ENCODE data around the gene ODC1. TPM values are rescaled to one million over a fixed set of nuclear protein-coding genes. Genes with fewer than 3 reads are reported as not detected.

ODC1 gene
- polyA plus RNA-seq, 1 of the 3 experiments (the other 2 are of a cell fraction) = 253 TPM

GRCh38 chr2:10475811-10476660 lies 27.9 kb upstream of the ODC1 start (continued):
- TF ChIP-seq GATA2 (CRISPR knock-in tag; IDR thresholded peaks at IDR 0.05) = no peak
- TF ChIP-seq RAD21 (IDR thresholded peaks at IDR 0.05; ENCODE audit: low read length) = no peak

- Histone ChIP-seq H3K27ac (ENCODE audit: low read depth in 2 of 2, low read length in 1 of 2) (no peak overlapping the region), H3K4me2 (no peak overlapping the region), H4K20me1 (ENCODE audit: insufficient read depth) (no peaks in the 10 kb centered on the region), H3K9me3 (no peaks in the 10 kb centered on the region), H3K4me1 (ENCODE audit: control insufficient read depth in 1 of 2, insufficient read depth in 2 of 2, low read depth in 1 of 2, low read length in 1 of 2) (no peaks in the 10 kb centered on the region), H3K4me3 (ENCODE audit: low read depth in 2 of 2, low read length in 1 of 2) (no peak overlapping the region), H2AFZ (ENCODE audit: low read depth) (no peak overlapping the region), H3K9ac (no peak overlapping the region), H3K36me3 (replicated peaks in 1 of 2; ENCODE audit: control insufficient read depth in 1 of 2, insufficient read depth in 2 of 2, low read length in 1 of 2) (no peaks in the 10 kb centered on the region), H3K79me2 (ENCODE audit: insufficient read depth) (no peaks in the 10 kb centered on the region), H3K9me2 (no peaks in the 10 kb centered on the region), H3K27me3 (ENCODE audit: insufficient read depth) (peaks cover 4% of the 10 kb centered on the region; the same call in 1 of the 2 replicates), H3F3A (replicated peaks; ENCODE audit: insufficient read depth) (no peaks in the 10 kb centered on the region)
- WGBS (ENCODE audit: low lambda C conversion rate) = 78% methylated on average over 20 of the region's 21 CpGs
- no peak for DNase-seq
- POLR2A ChIA-PET = no interaction called here
- TF ChIP-seq POLR2AphosphoS5 (IDR thresholded peaks at IDR 0.05; ENCODE audit: low read depth, low read length) (no peak), RFX5 (IDR thresholded peaks at IDR 0.05; ENCODE audit: low read length) (no peak), MAX (IDR thresholded peaks at IDR 0.05; ENCODE audit: low read depth) (no peak), MEF2A (IDR thresholded peaks at IDR 0.05; ENCODE audit: borderline replicate concordance, low read depth) (no peak), JUND (IDR thresholded peaks at IDR 0.05) (no peak), RAD21 (IDR thresholded peaks at IDR 0.05; ENCODE audit: low read length) (no peak), CTCF (IDR thresholded peaks at IDR 0.05) (no peak), MXI1 (IDR thresholded peaks at IDR 0.05; ENCODE audit: low read depth, low read length) (no peak), TEAD4 (IDR thresholded peaks at IDR 0.05; ENCODE audit: borderline replicate concordance, insufficient read depth) (no peak), NRF1 (IDR thresholded peaks at IDR 0.05; ENCODE audit: low read depth, low read length) (no peak), FOSL2 (IDR thresholded peaks at IDR 0.05; ENCODE audit: borderline replicate concordance, low read depth) (no peak), ELF1 (IDR thresholded peaks at IDR 0.05) (no peak), REST (IDR thresholded peaks at IDR 0.05; ENCODE audit: low read depth, low read length) (no peak)
- TF ChIP-seq, protein P1, sequence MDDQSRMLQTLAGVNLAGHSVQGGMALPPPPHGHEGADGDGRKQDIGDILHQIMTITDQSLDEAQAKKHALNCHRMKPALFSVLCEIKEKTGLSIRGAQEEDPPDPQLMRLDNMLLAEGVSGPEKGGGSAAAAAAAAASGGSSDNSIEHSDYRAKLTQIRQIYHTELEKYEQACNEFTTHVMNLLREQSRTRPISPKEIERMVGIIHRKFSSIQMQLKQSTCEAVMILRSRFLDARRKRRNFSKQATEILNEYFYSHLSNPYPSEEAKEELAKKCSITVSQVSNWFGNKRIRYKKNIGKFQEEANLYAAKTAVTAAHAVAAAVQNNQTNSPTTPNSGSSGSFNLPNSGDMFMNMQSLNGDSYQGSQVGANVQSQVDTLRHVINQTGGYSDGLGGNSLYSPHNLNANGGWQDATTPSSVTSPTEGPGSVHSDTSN (IDR thresholded peaks at IDR 0.05) = no peak
- TF ChIP-seq, protein P2, sequence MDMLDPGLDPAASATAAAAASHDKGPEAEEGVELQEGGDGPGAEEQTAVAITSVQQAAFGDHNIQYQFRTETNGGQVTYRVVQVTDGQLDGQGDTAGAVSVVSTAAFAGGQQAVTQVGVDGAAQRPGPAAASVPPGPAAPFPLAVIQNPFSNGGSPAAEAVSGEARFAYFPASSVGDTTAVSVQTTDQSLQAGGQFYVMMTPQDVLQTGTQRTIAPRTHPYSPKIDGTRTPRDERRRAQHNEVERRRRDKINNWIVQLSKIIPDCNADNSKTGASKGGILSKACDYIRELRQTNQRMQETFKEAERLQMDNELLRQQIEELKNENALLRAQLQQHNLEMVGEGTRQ (IDR thresholded peaks at IDR 0.05; ENCODE audit: borderline replicate concordance, low read depth, low read length) = no peak
- CTCF ChIA-PET = no interaction called here
These were observed 27.1 kb upstream of the ODC1 start for GRCh38 chr2:10475221-10475722.
